Activated T-helper 17 cell treated with anti-CD3 and anti-CD28 coated beads, Interleukin-2, amount 50 U/mL, for 72 hours (primary cell): ENCODE results near the gene CDHR4. TPM values are rescaled to one million over a fixed set of nuclear protein-coding genes. Genes with fewer than 3 reads are reported as not detected.
A peak's percentile ranks its signal among the peaks of the same experiment; 100 is the strongest.
"Not testable (repeated sequence)": the region's sequence is repeated elsewhere in the genome, so short reads cannot be mapped to it uniquely, and the experiment has no call there.

Source experiments
- ATAC-seq: fragments of 150-1000 bp; cut with Tn5 transposase; replicated peaks from 2 replicates; pipeline ENCODE4 v1.10.0; 2021; ENCODE audit warnings: mild to moderate bottlenecking, moderate library complexity
- H3K27ac Mint-ChIP-seq: one replicate; pipeline ENCODE4 v1.8.0; 2022; ENCODE audit warnings: mixed read lengths
- H3K27me3 Mint-ChIP-seq: one replicate; pipeline ENCODE4 v1.8.0; 2022; ENCODE audit warnings: mixed read lengths
- H3K36me3 Mint-ChIP-seq: one replicate; pipeline ENCODE4 v1.8.0; 2022; ENCODE audit warnings: low read depth, mild to moderate bottlenecking, mixed read lengths
- H3K4me1 Mint-ChIP-seq: one replicate; pipeline ENCODE4 v1.8.0; 2022; ENCODE audit warnings: mixed read lengths
- H3K4me3 Mint-ChIP-seq: one replicate; pipeline ENCODE4 v1.8.0; 2022; ENCODE audit warnings: mild to moderate bottlenecking, mixed read lengths
- H3K9me3 Mint-ChIP-seq: one replicate; pipeline ENCODE4 v1.8.0; 2022; ENCODE audit warnings: mixed read lengths
- total RNA-seq, 2 donors: library from RNA; stranded (reverse); gene quantifications; one replicate each; pipeline ENCODE4 v1.2.3, GENCODE V29; 2022

CDHR4 gene
- total RNA-seq, 2 donors from 2014 or later = 0.40 TPM; not detected in 1

- Mint-ChIP-seq H3K27me3 (no peaks in the 10 kb centered on the region), H3K27ac (no peak overlapping the region), H3K9me3 (no peaks in the 10 kb centered on the region), H3K4me1 (peaks cover 21% of the 10 kb centered on the region), H3K36me3 (peaks cover 79% of the 10 kb centered on the region), H3K4me3 (no peak overlapping the region)
- no peak for ATAC-seq
Measured at GRCh38 chr3:49779358-49780079, 20.2 kb downstream of the CDHR4 start.

GRCh38 chr3:49776101-49776500, 23.6 kb downstream of the CDHR4 start:
- not testable (repeated sequence) for H3K9me3 Mint-ChIP-seq, ATAC-seq, H3K4me3 Mint-ChIP-seq, H3K27ac Mint-ChIP-seq, H3K27me3 Mint-ChIP-seq
- Mint-ChIP-seq H3K36me3 (peaks cover 54% of the 10 kb centered on the region), H3K4me1 (peaks cover 16% of the 10 kb centered on the region)

- ATAC-seq = no peak
- Mint-ChIP-seq H3K27ac (no peak overlapping the region), H3K36me3 (peaks cover 49% of the 10 kb centered on the region), H3K9me3 (no peaks in the 10 kb centered on the region), H3K4me1 (peaks cover 15% of the 10 kb centered on the region), H3K4me3 (no peak overlapping the region), H3K27me3 (no peaks in the 10 kb centered on the region)
Measured at GRCh38 chr3:49775538-49775937, 24.1 kb downstream of the CDHR4 start.

- no peaks in the 10 kb centered on the region for H3K9me3 Mint-ChIP-seq
- no peak overlapping the region for H3K27ac Mint-ChIP-seq
- H3K4me1 Mint-ChIP-seq = peaks cover 6% of the 10 kb centered on the region
- no peak for ATAC-seq
- peaks cover 45% of the 10 kb centered on the region for H3K36me3 Mint-ChIP-seq
- no peak overlapping the region for H3K4me3 Mint-ChIP-seq
- no peaks in the 10 kb centered on the region for H3K27me3 Mint-ChIP-seq
Measured at GRCh38 chr3:49772703-49773102, 27.0 kb downstream of the CDHR4 start.

- Mint-ChIP-seq H3K27ac (no peak overlapping the region), H3K27me3 (no peaks in the 10 kb centered on the region), H3K36me3 (peaks cover 34% of the 10 kb centered on the region), H3K4me3 (no peak overlapping the region), H3K9me3 (no peaks in the 10 kb centered on the region), H3K4me1 (peaks cover 6% of the 10 kb centered on the region)
- no peak for ATAC-seq
Measured at GRCh38 chr3:49771340-49771938, 28.2 kb downstream of the CDHR4 start.

- Mint-ChIP-seq H3K36me3 (peaks cover 22% of the 10 kb centered on the region), H3K4me1 (peaks cover 6% of the 10 kb centered on the region), H3K4me3 (no peak overlapping the region), H3K27ac (peak overlapping the region; percentile 4), H3K9me3 (no peaks in the 10 kb centered on the region), H3K27me3 (no peaks in the 10 kb centered on the region)
- no peak for ATAC-seq
Measured at GRCh38 chr3:49769926-49770325, 29.7 kb downstream of the CDHR4 start.

GRCh38 chr3:49769286-49769915, 30.3 kb downstream of the CDHR4 start:
- ATAC-seq = peak; percentile 53
- H3K27me3 Mint-ChIP-seq = no peaks in the 10 kb centered on the region
- H3K27ac Mint-ChIP-seq = peak overlapping the region; percentile 4
- H3K4me1 Mint-ChIP-seq = peaks cover 6% of the 10 kb centered on the region
- no peaks in the 10 kb centered on the region for H3K9me3 Mint-ChIP-seq
- peaks cover 19% of the 10 kb centered on the region for H3K36me3 Mint-ChIP-seq
- H3K4me3 Mint-ChIP-seq = no peak overlapping the region

GRCh38 chr3:49763981-49764380, 35.7 kb downstream of the CDHR4 start:
- H3K4me3 Mint-ChIP-seq = no peak overlapping the region
- no peak overlapping the region for H3K27ac Mint-ChIP-seq
- peaks cover 28% of the 10 kb centered on the region for H3K36me3 Mint-ChIP-seq
- no peaks in the 10 kb centered on the region for H3K27me3 Mint-ChIP-seq
- H3K4me1 Mint-ChIP-seq = peaks cover 4% of the 10 kb centered on the region
- no peak for ATAC-seq
- no peaks in the 10 kb centered on the region for H3K9me3 Mint-ChIP-seq

- Mint-ChIP-seq H3K27ac (no peak overlapping the region), H3K9me3 (no peaks in the 10 kb centered on the region), H3K36me3 (peaks cover 26% of the 10 kb centered on the region), H3K4me3 (no peak overlapping the region), H3K27me3 (no peaks in the 10 kb centered on the region), H3K4me1 (peaks cover 4% of the 10 kb centered on the region)
- ATAC-seq = no peak
Measured at GRCh38 chr3:49761661-49762060, 38.0 kb downstream of the CDHR4 start.

- peaks cover 34% of the 10 kb centered on the region for H3K36me3 Mint-ChIP-seq
- peaks cover 17% of the 10 kb centered on the region for H3K4me1 Mint-ChIP-seq
- no peaks in the 10 kb centered on the region for H3K27me3 Mint-ChIP-seq
- H3K4me3 Mint-ChIP-seq = no peak overlapping the region
- no peak overlapping the region for H3K27ac Mint-ChIP-seq
- no peaks in the 10 kb centered on the region for H3K9me3 Mint-ChIP-seq
- no peak for ATAC-seq
Measured at GRCh38 chr3:49759226-49759625, 40.4 kb downstream of the CDHR4 start.

GRCh38 chr3:49757197-49757596, 42.5 kb downstream of the CDHR4 start:
- Mint-ChIP-seq H3K36me3 (peaks cover 34% of the 10 kb centered on the region), H3K4me1 (peaks cover 18% of the 10 kb centered on the region), H3K27ac (peak overlapping the region; percentile 43), H3K27me3 (no peaks in the 10 kb centered on the region), H3K9me3 (no peaks in the 10 kb centered on the region), H3K4me3 (no peak overlapping the region)
- no peak for ATAC-seq

GRCh38 chr3:49756036-49756435, 43.6 kb downstream of the CDHR4 start:
- Mint-ChIP-seq H3K27ac (peak overlapping the region; percentile 21), H3K4me1 (peaks cover 18% of the 10 kb centered on the region), H3K36me3 (peaks cover 34% of the 10 kb centered on the region), H3K27me3 (no peaks in the 10 kb centered on the region), H3K4me3 (no peak overlapping the region), H3K9me3 (no peaks in the 10 kb centered on the region)
- ATAC-seq = no peak

- Mint-ChIP-seq H3K4me1 (peaks cover 17% of the 10 kb centered on the region), H3K27me3 (no peaks in the 10 kb centered on the region)
- no peak for ATAC-seq
Measured at GRCh38 chr3:49754536-49754935, 45.1 kb downstream of the CDHR4 start.

GRCh38 chr3:49751501-49751900, 48.2 kb downstream of the CDHR4 start:
- ATAC-seq = no peak
- H3K27ac Mint-ChIP-seq = no peak overlapping the region
- no peaks in the 10 kb centered on the region for H3K27me3 Mint-ChIP-seq
- no peak overlapping the region for H3K4me3 Mint-ChIP-seq
- no peaks in the 10 kb centered on the region for H3K9me3 Mint-ChIP-seq
- H3K36me3 Mint-ChIP-seq = peaks cover 44% of the 10 kb centered on the region
- H3K4me1 Mint-ChIP-seq = peaks cover 14% of the 10 kb centered on the region

More at GRCh38 chr3:49754536-49754935, 45.1 kb downstream of the CDHR4 start:
- H3K36me3 Mint-ChIP-seq = peaks cover 30% of the 10 kb centered on the region
- no peak overlapping the region for H3K4me3 Mint-ChIP-seq
- no peak overlapping the region for H3K27ac Mint-ChIP-seq
- H3K9me3 Mint-ChIP-seq = no peaks in the 10 kb centered on the region

- Mint-ChIP-seq H3K27me3 (no peaks in the 10 kb centered on the region), H3K27ac (no peak overlapping the region), H3K36me3 (peaks cover 53% of the 10 kb centered on the region), H3K4me3 (no peak overlapping the region), H3K4me1 (peaks cover 6% of the 10 kb centered on the region), H3K9me3 (no peaks in the 10 kb centered on the region)
- no peak for ATAC-seq
Measured at GRCh38 chr3:49750056-49750455, 49.6 kb downstream of the CDHR4 start.
